MM.1S (cell line): ENCODE measurements around the gene INTS7.

Source experiments
- CTCF ChIP-seq: fragments of 300-600 bp; sonication (generic); IDR thresholded peaks from 2 replicates; pipeline ENCODE4 v1.5.1; 2016; ENCODE audit warnings: antibody characterized with exemption, low read length, mixed read lengths
- EZH2 ChIP-seq: fragments of 300-600 bp; sonication (generic); optimal IDR thresholded peaks from 2 replicates; pipeline ENCODE3; 2017; ENCODE audit warnings: low read depth, mild to moderate bottlenecking, antibody characterized with exemption, low read length, mixed read lengths
- EZH2phosphoT487 ChIP-seq: fragments of 300-600 bp; sonication (generic); IDR thresholded peaks from 2 replicates; pipeline ENCODE4 v1.6.1; 2018; ENCODE audit warnings: antibody characterized with exemption, low read length

- TF ChIP-seq CTCF: no peak
- TF ChIP-seq EZH2phosphoT487: no peak
- no peak for TF ChIP-seq EZH2
These were observed 43.7 kb downstream of the INTS7 start for GRCh38 chr1:211991695-211992094.
